K562 (cell line): ENCODE results near the gene SERTAD2. TPM values are rescaled to one million over a fixed set of nuclear protein-coding genes. Genes with fewer than 3 reads are reported as not detected.

ENCODE experiments used
- CREB1 ChIP-seq, 2 experiments: sonication (generic) in 1 of 2; formaldehyde crosslinking in 1 of 2; IDR thresholded peaks; 2 replicates each; pipeline versions ENCODE4 v1.6.1 to v1.8.0; 2012 to 2022; ENCODE audit warnings: inconsistent platforms in 1 of 2, mild to moderate bottlenecking in 1 of 2, missing genetic modification reagents in 1 of 2, moderate library complexity in 1 of 2
- MTA1 ChIP-seq: fragments of 450-650 bp; IDR thresholded peaks from 2 replicates; pipeline ENCODE4 v1.6.1; 2017; ENCODE audit warnings: borderline replicate concordance
- POLR2H ChIP-seq: IDR thresholded peaks from 2 replicates; pipeline ENCODE4 v1.6.1; 2016; ENCODE audit warnings: missing genetic modification characterization, low read depth, mild to moderate bottlenecking, control low read depth, missing compliant biosample characterization, moderate library complexity
- ZNF445 ChIP-seq: fragments of 250-450 bp; sonication (Bioruptor Pico); IDR thresholded peaks from 2 replicates; pipeline ENCODE4 v1.4.0; 2020; ENCODE audit warnings: low read depth, mild to moderate bottlenecking, moderate library complexity
- ZNF57 ChIP-seq: fragments of 450-650 bp; formaldehyde crosslinking; IDR thresholded peaks from 2 replicates; pipeline ENCODE4 v1.4.0; 2020; ENCODE audit warnings: mild to moderate bottlenecking, moderate library complexity
- ZNF668 ChIP-seq: fragments of 250-450 bp; sonication (Bioruptor Pico); IDR thresholded peaks from 2 replicates; pipeline ENCODE4 v1.8.0; 2022; ENCODE audit warnings: mild to moderate bottlenecking, inconsistent platforms
- polyA plus RNA-seq, 8 experiments: library from polyadenylated mRNA; depleted of rRNA in 4 of 8; stranded (reverse) in 5 of 8; unstranded in 3 of 8; fragments of >200 nt; fragmentation: Nextera tagmentation in 2 of 8; fragmentation: Illumina TruSeq in 1 of 8; extraction: Ambion mirVana in 2 of 8; extraction: Trizol in 1 of 8; gene quantifications; 2 replicates each; pipeline versions ENCODE4 v1.2.1 to v1.2.3, GENCODE V29; 2011 to 2014; ENCODE audit warnings: inconsistent platforms in 1 of 8, missing spikeins in 1 of 8
- total RNA-seq, 7 experiments: library from RNA; depleted of rRNA in 6 of 7; stranded (reverse); fragments of >200 nt in 6 of 7; fragmentation: Illumina TruSeq in 2 of 7; extraction: Trizol in 2 of 7; gene quantifications; 2 replicates each; pipeline versions ENCODE4 v1.2.1 to v1.2.3, GENCODE V29; 2011 to 2021; ENCODE audit warnings: low replicate concordance in 1 of 7
- TF ChIP-seq, protein P1 (sequence below): sonication (generic); formaldehyde crosslinking; IDR thresholded peaks from 2 replicates; pipeline ENCODE4 v1.8.1; 2023; ENCODE audit warnings: missing genetic modification reagents, mild to moderate bottlenecking, borderline replicate concordance
- TF ChIP-seq, protein P2 (sequence below): sonication (generic); formaldehyde crosslinking; IDR thresholded peaks from 2 replicates; pipeline ENCODE4 v1.8.0; 2023; ENCODE audit warnings: missing genetic modification reagents, mild to moderate bottlenecking, borderline replicate concordance
- TF ChIP-seq, protein P3 (sequence below): sonication (generic); formaldehyde crosslinking; IDR thresholded peaks from 2 replicates; pipeline ENCODE4 v1.8.1; 2023; ENCODE audit warnings: mild to moderate bottlenecking, missing genetic modification reagents
- TF ChIP-seq, protein P4 (sequence below), 3 experiments: fragments of 200-800 bp in 1 of 3; sonication (Bioruptor generic) in 1 of 3; sonication (generic) in 1 of 3; formaldehyde crosslinking in 1 of 3; IDR thresholded peaks; 2 replicates each; pipeline versions ENCODE4 v1.6.1 to v1.8.0; 2016 to 2022; ENCODE audit warnings: mild to moderate bottlenecking in 2 of 3, missing compliant biosample characterization in 2 of 3, missing genetic modification characterization in 2 of 3, missing genetic modification reagents in 1 of 3

Gene SERTAD2
- total and polyA plus RNA-seq, 9 of the 15 experiments (the other 6 are each of a cell fraction or from before 2014, with no cell fraction given), result 3.0 to 12.5 (median 6.1) TPM

DNA sequence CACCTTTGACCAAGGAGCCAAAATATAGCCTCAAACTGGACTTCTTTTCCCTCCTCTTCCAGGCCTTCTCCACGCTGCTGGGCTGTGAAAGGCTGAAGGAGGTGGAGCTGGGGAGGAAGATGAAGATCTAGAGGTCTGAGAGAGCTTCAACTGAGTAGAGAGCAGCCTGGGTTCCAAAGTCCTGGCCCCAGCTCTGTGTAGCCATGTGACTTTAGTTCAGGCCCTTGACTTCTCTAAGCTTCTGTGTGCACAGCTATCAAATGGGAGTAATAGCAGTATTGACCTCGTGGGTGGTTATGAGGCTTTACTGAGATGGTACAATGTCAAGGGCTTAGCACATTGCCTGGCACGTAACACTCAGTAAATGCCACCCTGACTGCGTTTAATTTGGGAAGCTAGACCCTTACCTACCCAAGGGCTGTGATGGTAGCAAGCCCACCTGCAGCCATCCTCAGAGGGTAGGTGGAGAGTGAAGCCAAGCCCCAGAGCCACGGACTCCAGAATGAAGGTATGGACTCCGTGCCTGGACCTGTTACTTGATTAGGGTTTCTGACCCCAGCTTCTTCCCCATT is 38.4 kb downstream of the SERTAD2 start (continued):
- TF ChIP-seq, protein P1, sequence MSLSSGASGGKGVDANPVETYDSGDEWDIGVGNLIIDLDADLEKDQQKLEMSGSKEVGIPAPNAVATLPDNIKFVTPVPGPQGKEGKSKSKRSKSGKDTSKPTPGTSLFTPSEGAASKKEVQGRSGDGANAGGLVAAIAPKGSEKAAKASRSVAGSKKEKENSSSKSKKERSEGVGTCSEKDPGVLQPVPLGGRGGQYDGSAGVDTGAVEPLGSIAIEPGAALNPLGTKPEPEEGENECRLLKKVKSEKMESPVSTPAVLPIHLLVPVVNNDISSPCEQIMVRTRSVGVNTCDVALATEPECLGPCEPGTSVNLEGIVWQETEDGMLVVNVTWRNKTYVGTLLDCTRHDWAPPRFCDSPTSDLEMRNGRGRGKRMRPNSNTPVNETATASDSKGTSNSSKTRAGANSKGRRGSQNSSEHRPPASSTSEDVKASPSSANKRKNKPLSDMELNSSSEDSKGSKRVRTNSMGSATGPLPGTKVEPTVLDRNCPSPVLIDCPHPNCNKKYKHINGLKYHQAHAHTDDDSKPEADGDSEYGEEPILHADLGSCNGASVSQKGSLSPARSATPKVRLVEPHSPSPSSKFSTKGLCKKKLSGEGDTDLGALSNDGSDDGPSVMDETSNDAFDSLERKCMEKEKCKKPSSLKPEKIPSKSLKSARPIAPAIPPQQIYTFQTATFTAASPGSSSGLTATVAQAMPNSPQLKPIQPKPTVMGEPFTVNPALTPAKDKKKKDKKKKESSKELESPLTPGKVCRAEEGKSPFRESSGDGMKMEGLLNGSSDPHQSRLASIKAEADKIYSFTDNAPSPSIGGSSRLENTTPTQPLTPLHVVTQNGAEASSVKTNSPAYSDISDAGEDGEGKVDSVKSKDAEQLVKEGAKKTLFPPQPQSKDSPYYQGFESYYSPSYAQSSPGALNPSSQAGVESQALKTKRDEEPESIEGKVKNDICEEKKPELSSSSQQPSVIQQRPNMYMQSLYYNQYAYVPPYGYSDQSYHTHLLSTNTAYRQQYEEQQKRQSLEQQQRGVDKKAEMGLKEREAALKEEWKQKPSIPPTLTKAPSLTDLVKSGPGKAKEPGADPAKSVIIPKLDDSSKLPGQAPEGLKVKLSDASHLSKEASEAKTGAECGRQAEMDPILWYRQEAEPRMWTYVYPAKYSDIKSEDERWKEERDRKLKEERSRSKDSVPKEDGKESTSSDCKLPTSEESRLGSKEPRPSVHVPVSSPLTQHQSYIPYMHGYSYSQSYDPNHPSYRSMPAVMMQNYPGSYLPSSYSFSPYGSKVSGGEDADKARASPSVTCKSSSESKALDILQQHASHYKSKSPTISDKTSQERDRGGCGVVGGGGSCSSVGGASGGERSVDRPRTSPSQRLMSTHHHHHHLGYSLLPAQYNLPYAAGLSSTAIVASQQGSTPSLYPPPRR (CRISPR knock-in tag), result no peak
- TF ChIP-seq ZNF668 (CRISPR knock-in tag), result no peak
- TF ChIP-seq, protein P2, sequence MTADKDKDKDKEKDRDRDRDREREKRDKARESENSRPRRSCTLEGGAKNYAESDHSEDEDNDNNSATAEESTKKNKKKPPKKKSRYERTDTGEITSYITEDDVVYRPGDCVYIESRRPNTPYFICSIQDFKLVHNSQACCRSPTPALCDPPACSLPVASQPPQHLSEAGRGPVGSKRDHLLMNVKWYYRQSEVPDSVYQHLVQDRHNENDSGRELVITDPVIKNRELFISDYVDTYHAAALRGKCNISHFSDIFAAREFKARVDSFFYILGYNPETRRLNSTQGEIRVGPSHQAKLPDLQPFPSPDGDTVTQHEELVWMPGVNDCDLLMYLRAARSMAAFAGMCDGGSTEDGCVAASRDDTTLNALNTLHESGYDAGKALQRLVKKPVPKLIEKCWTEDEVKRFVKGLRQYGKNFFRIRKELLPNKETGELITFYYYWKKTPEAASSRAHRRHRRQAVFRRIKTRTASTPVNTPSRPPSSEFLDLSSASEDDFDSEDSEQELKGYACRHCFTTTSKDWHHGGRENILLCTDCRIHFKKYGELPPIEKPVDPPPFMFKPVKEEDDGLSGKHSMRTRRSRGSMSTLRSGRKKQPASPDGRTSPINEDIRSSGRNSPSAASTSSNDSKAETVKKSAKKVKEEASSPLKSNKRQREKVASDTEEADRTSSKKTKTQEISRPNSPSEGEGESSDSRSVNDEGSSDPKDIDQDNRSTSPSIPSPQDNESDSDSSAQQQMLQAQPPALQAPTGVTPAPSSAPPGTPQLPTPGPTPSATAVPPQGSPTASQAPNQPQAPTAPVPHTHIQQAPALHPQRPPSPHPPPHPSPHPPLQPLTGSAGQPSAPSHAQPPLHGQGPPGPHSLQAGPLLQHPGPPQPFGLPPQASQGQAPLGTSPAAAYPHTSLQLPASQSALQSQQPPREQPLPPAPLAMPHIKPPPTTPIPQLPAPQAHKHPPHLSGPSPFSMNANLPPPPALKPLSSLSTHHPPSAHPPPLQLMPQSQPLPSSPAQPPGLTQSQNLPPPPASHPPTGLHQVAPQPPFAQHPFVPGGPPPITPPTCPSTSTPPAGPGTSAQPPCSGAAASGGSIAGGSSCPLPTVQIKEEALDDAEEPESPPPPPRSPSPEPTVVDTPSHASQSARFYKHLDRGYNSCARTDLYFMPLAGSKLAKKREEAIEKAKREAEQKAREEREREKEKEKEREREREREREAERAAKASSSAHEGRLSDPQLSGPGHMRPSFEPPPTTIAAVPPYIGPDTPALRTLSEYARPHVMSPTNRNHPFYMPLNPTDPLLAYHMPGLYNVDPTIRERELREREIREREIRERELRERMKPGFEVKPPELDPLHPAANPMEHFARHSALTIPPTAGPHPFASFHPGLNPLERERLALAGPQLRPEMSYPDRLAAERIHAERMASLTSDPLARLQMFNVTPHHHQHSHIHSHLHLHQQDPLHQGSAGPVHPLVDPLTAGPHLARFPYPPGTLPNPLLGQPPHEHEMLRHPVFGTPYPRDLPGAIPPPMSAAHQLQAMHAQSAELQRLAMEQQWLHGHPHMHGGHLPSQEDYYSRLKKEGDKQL (CRISPR knock-in tag), result no peak
- TF ChIP-seq, protein P3, sequence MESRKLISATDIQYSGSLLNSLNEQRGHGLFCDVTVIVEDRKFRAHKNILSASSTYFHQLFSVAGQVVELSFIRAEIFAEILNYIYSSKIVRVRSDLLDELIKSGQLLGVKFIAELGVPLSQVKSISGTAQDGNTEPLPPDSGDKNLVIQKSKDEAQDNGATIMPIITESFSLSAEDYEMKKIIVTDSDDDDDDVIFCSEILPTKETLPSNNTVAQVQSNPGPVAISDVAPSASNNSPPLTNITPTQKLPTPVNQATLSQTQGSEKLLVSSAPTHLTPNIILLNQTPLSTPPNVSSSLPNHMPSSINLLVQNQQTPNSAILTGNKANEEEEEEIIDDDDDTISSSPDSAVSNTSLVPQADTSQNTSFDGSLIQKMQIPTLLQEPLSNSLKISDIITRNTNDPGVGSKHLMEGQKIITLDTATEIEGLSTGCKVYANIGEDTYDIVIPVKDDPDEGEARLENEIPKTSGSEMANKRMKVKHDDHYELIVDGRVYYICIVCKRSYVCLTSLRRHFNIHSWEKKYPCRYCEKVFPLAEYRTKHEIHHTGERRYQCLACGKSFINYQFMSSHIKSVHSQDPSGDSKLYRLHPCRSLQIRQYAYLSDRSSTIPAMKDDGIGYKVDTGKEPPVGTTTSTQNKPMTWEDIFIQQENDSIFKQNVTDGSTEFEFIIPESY, result no peak
- TF ChIP-seq MTA1, result no peak
- TF ChIP-seq POLR2H (tag), result no peak
- no peak for TF ChIP-seq ZNF445 (CRISPR knock-in tag)
- no peak for TF ChIP-seq ZNF57 (CRISPR knock-in tag)
- TF ChIP-seq CREB1 (IDR thresholded peaks at IDR 0.05), result no peak
- no peak for TF ChIP-seq CREB1 (CRISPR knock-in tag; IDR thresholded peaks at IDR 0.05)
- TF ChIP-seq, protein P4, sequence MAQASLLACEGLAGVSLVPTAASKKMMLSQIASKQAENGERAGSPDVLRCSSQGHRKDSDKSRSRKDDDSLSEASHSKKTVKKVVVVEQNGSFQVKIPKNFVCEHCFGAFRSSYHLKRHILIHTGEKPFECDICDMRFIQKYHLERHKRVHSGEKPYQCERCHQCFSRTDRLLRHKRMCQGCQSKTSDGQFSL (CRISPR knock-in tag; IDR thresholded peaks at IDR 0.05), result no peak
- TF ChIP-seq, protein P4 (tag; IDR thresholded peaks at IDR 0.05), result no peak
